IMR-90 (cell line): ENCODE data around the gene ANGPT4. TPM values are rescaled to one million over a fixed set of nuclear protein-coding genes. Genes with fewer than 3 reads are reported as not detected.

ENCODE experiments used
- ATAC-seq: fragments of 200-7000 bp; cut with Tn5 transposase; 2 replicates; pipeline ENCODE4 v1.9.1; 2020; ENCODE audit warnings: low read depth, mild to moderate bottlenecking, moderate library complexity
- BruUV-seq: library from RNA; stranded (reverse); fragments of 400-500 nt; replicated peaks from 2 replicates; lab custom pipeline; 2021; lab: Mats Ljungman, UMichigan
- CTCF ChIA-PET: fragments of 300-600 bp; formaldehyde crosslinking; extraction: SDS; loops from one replicate; lab custom pipeline; 2021; ENCODE audit warnings: antibody characterized with exemption; lab: Yijun Ruan, JAX
- POLR2A ChIA-PET: fragments of 300-600 bp; sonication (Branson Sonifier 250); formaldehyde crosslinking; loops from one replicate; lab custom pipeline; 2022; ENCODE audit warnings: antibody characterized with exemption; ENCODE audit not compliant: unreplicated experiment; lab: Charles Lee
- DNase-seq: peaks from one replicate; pipeline ENCODE4 v3.0.0; 2013
- H2AFZ ChIP-seq: replicated peaks from 2 replicates; pipeline ENCODE3; 2013; ENCODE audit warnings: low read length, mild to moderate bottlenecking; ENCODE audit not compliant: poor library complexity
- H2AK5ac ChIP-seq: 2 replicates; pipeline ENCODE4 v1.6.1; 2013; ENCODE audit warnings: low read depth, low read length, inconsistent platforms
- H2AK9ac ChIP-seq: replicated peaks from 2 replicates; pipeline ENCODE3; 2013; ENCODE audit warnings: mild to moderate bottlenecking, low read depth, low read length, moderate library complexity; ENCODE audit not compliant: poor library complexity
- H2BK120ac ChIP-seq: 2 replicates; pipeline ENCODE4 v1.6.1; 2013; ENCODE audit warnings: low read depth, low read length, inconsistent platforms
- H2BK15ac ChIP-seq: 3 replicates; pipeline ENCODE4 v1.6.1; 2013; ENCODE audit warnings: low read depth, low read length, inconsistent platforms
- H2BK20ac ChIP-seq: 2 replicates; pipeline ENCODE4 v1.6.1; 2013; ENCODE audit warnings: low read depth, mild to moderate bottlenecking, inconsistent platforms, low read length, moderate library complexity
- H2BK5ac ChIP-seq: 2 replicates; pipeline ENCODE4 v1.6.1; 2013; ENCODE audit warnings: mild to moderate bottlenecking, low read depth, low read length, inconsistent platforms; ENCODE audit not compliant: poor library complexity, severe bottlenecking
- H3K14ac ChIP-seq: replicated peaks from 2 replicates; pipeline ENCODE4 v1.6.1; 2013; ENCODE audit warnings: low read depth, low read length, inconsistent platforms
- H3K18ac ChIP-seq: 2 replicates; pipeline ENCODE4 v1.6.1; 2013; ENCODE audit warnings: low read depth, low read length, control low read depth
- H3K23ac ChIP-seq: 2 replicates; pipeline ENCODE4 v1.6.1; 2013; ENCODE audit warnings: low read depth, low read length, inconsistent platforms
- H3K27ac ChIP-seq: 2 replicates; pipeline ENCODE4 v1.5.1; 2013; ENCODE audit warnings: mild to moderate bottlenecking, control low read depth, low read length; ENCODE audit not compliant: insufficient read depth
- H3K27me3 ChIP-seq: 2 replicates; pipeline ENCODE4 v1.6.1; 2013; ENCODE audit warnings: low read length; ENCODE audit not compliant: control insufficient read depth, insufficient read depth
- H3K36me3 ChIP-seq: 2 replicates; pipeline ENCODE4 v1.6.1; 2013; ENCODE audit warnings: low read length, mixed read lengths; ENCODE audit not compliant: control insufficient read depth, insufficient read depth
- H3K4ac ChIP-seq: 2 replicates; pipeline ENCODE4 v1.6.1; 2013; ENCODE audit warnings: low read depth, low read length, inconsistent platforms
- H3K4me1 ChIP-seq: 2 replicates; pipeline ENCODE4 v1.6.1; 2013; ENCODE audit warnings: low read length, mixed read lengths; ENCODE audit not compliant: control insufficient read depth, insufficient read depth
- H3K4me2 ChIP-seq: 2 replicates; pipeline ENCODE4 v1.6.1; 2013; ENCODE audit warnings: low read depth, mild to moderate bottlenecking, control low read depth, low read length, moderate library complexity
- H3K4me3 ChIP-seq: 2 replicates; pipeline ENCODE4 v1.5.1; 2013; ENCODE audit warnings: low read depth, mild to moderate bottlenecking, control low read depth, low read length, moderate library complexity; ENCODE audit not compliant: insufficient read depth
- H3K56ac ChIP-seq: 2 replicates; pipeline ENCODE4 v1.6.1; 2013; ENCODE audit warnings: low read length, inconsistent platforms; ENCODE audit not compliant: insufficient read depth; ENCODE audit errors: extremely low read depth
- H3K79me1 ChIP-seq, 2 experiments: 2 replicates each; pipeline ENCODE4 v1.6.1; 2013; ENCODE audit warnings: low read length in 2 of 2, inconsistent platforms in 1 of 2, low read depth in 1 of 2
- H3K9ac ChIP-seq: 2 replicates; pipeline ENCODE4 v1.6.1; 2013; ENCODE audit warnings: low read depth, low read length, control low read depth
- H3K9me1 ChIP-seq: 2 replicates; pipeline ENCODE4 v1.6.1; 2013; ENCODE audit warnings: low read length, inconsistent platforms; ENCODE audit not compliant: insufficient read depth
- H3K9me3 ChIP-seq: 2 replicates; pipeline ENCODE4 v1.6.1; 2013; ENCODE audit warnings: low read length; ENCODE audit not compliant: control insufficient read depth, insufficient read depth
- H4K20me1 ChIP-seq: 2 replicates; pipeline ENCODE4 v1.6.1; 2013; ENCODE audit warnings: low read length, inconsistent platforms; ENCODE audit not compliant: insufficient read depth
- H4K5ac ChIP-seq: 2 replicates; pipeline ENCODE4 v1.6.1; 2013; ENCODE audit warnings: mild to moderate bottlenecking, low read depth, low read length, control low read depth
- H4K8ac ChIP-seq, 2 experiments: 2 replicates each; pipeline ENCODE4 v1.6.1; 2013; ENCODE audit warnings: low read depth in 2 of 2, low read length in 2 of 2, control low read depth in 1 of 2, inconsistent platforms in 1 of 2
- H4K91ac ChIP-seq: 2 replicates; pipeline ENCODE4 v1.6.1; 2013; ENCODE audit warnings: low read depth, low read length, inconsistent platforms; ENCODE audit not compliant: insufficient read depth
- BHLHE40 ChIP-seq: fragments of 150-350 bp; IDR thresholded peaks from 2 replicates; pipeline ENCODE4 v1.6.1; 2016; ENCODE audit warnings: mild to moderate bottlenecking, low read depth, low read length
- CEBPB ChIP-seq: IDR thresholded peaks from 2 replicates; pipeline ENCODE4 v1.6.1; 2012; ENCODE audit warnings: low read depth, low read length, improper control_type of control experiment
- MAFK ChIP-seq: IDR thresholded peaks from 2 replicates; pipeline ENCODE4 v1.6.1; 2012; ENCODE audit warnings: low read depth, low read length, improper control_type of control experiment
- USF2 ChIP-seq: fragments of 150-350 bp; IDR thresholded peaks from 2 replicates; pipeline ENCODE4 v1.6.1; 2017; ENCODE audit warnings: mild to moderate bottlenecking, antibody characterized with exemption, low read length, low read depth
- WGBS, 2 experiments: methylation state at CpG; one replicate each; pipeline versions ENCODE4 v1.1.5 to v1.1.7; 2013; ENCODE audit warnings: missing lambda C conversion rate in 2 of 2; ENCODE audit not compliant: insufficient read length in 1 of 2; ENCODE audit errors: extremely low coverage in 2 of 2; 5-methylcytosine and 5-hydroxymethylcytosine counted together
- dilution Hi-C: fragments of 300-500 bp; cut with HindIII; formaldehyde crosslinking; loops from one replicate; pipeline ENCODE4 v1.14.3; 2018; ENCODE audit warnings: low sequenced_read_pairs; ENCODE audit not compliant: unreplicated experiment
- in situ Hi-C: fragments of 300-500 bp; cut with MboI; formaldehyde crosslinking; loops from 3 replicates; pipeline ENCODE4 v1.14.3; 2019; ENCODE audit warnings: low sequenced_read_pairs, inconsistent platforms, mixed read lengths
- intact Hi-C: fragments of 100-400 bp; cut with micrococcal nuclease; formaldehyde crosslinking; loops from 2 replicates; pipeline ENCODE4 v1.10.0; 2022
- polyA plus RNA-seq, 3 experiments: library from polyadenylated mRNA; depleted of rRNA; stranded (reverse); fragments of >200 nt; gene quantifications; 2 replicates each; pipeline ENCODE4 v1.2.3, GENCODE V29; 2012; ENCODE audit warnings: low replicate concordance in 1 of 3
- total RNA-seq: library from RNA; depleted of rRNA; stranded (reverse); fragments of >200 nt; gene quantifications from 2 replicates; pipeline ENCODE4 v1.2.3, GENCODE V29; 2012

Gene ANGPT4
- total and polyA plus RNA-seq, 2 of the 4 experiments (the other 2 are of a cell fraction), result not detected

GRCh38 chr20:830011-830521 lies 86.1 kb downstream of the ANGPT4 start:
- in situ Hi-C loops, result no loop called here
- peak; percentile 60 for DNase-seq

More at GRCh38 chr20:830011-830521, 86.1 kb downstream of the ANGPT4 start:
- no peak for ATAC-seq
- Histone ChIP-seq H3K56ac (no peak overlapping the region), H3K27ac (no peak overlapping the region), H3K4me3 (no peak overlapping the region), H3K4me2 (no peak overlapping the region; the same call in 1 of the 2 replicates), H3K27me3 (no peaks in the 10 kb centered on the region), H2AFZ (no peak overlapping the region), H3K36me3 (no peaks in the 10 kb centered on the region), H2AK9ac (no peak overlapping the region), H2BK20ac (no peak overlapping the region), H3K18ac (no peak overlapping the region), H3K14ac (no peak overlapping the region), H3K23ac (no peak overlapping the region), H2AK5ac (no peak overlapping the region), H2BK15ac (no peak overlapping the region; the same call in 2 of the 3 replicates), H2BK5ac (peak overlapping the region; percentile 28), H3K9me3 (no peaks in the 10 kb centered on the region), H3K79me1 (peaks cover 9 to 12% of the 10 kb centered on the region in 2 experiments; a peak in 3 of 4 replicates), H3K4me1 (0 out of 2 replicates have a peak, but pooled peaks cover 7% of the 10 kb centered on the region), H4K5ac (no peak overlapping the region), H3K4ac (no peak overlapping the region), H4K20me1 (no peaks in the 10 kb centered on the region), H4K8ac (no peak overlapping the region), H3K9ac (no peak overlapping the region), H2BK120ac (no peak overlapping the region), H4K91ac (no peak overlapping the region), H3K9me1 (peaks cover 3% of the 10 kb centered on the region; the same call in 1 of the 2 replicates)
- BruUV-seq, result no TSS peak
- TF ChIP-seq USF2 (peak; percentile 48; the same call in 1 of the 2 replicates), CEBPB (peak; percentile 58; the same call in 1 of the 2 replicates), BHLHE40 (peak; percentile 88), MAFK (no peak)
- intact Hi-C loops, result loop anchor here (5.0 kb wide), 1 partner anchor 127 kb away; no protein-coding TSS in a partner anchor
- POLR2A ChIA-PET, result no interaction called here
- dilution Hi-C loops, result no loop called here
- CTCF ChIA-PET, result interaction anchor here (0.5 to 0.6 kb wide), 2 partner anchors 117 to 1023 kb away, joined by 3 to 7 read pairs; no protein-coding TSS in a partner anchor
- WGBS, 2 experiments, result no CpG with 5 or more reads among the region's 8 CpGs
